ENCODE data around the gene KLHL21.
A peak's percentile ranks its signal among the peaks of the same experiment; 100 is the strongest.

DNA sequence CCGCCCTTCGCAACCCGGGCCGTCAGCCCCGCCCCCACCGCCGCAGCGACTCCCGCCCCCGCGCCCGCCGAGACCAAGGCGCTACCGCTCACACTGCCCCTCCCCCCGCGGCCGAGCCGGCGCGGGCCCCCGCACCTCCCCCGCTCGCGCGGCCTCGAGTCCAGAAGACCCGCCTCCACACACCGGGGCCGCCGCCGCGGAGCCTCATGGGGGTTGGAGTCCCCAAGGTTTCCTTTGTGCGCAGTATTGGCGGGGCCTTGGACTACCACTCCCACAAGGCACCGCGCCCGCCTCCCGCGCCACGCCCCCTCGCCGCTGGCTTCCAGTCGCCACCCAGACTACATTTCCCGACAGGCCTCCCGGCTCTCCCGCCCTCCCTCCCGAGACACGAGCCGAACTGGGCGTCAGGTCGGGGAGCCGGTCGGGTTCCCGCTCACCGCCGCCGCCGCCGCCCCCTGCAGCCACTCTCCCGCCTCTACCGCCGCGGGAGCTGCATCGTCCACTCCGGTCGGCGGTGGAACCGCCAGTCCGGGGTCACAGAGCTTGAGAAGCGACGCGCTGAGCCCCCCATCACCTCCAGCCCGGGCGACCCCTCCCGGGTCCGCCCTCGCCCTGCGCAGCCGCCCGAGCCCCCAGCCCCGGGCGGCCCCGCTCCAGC lies 10.8 kb upstream of the KLHL21 start, which contains the start of gene PHF13:
- TF ChIP-seq, protein P1, sequence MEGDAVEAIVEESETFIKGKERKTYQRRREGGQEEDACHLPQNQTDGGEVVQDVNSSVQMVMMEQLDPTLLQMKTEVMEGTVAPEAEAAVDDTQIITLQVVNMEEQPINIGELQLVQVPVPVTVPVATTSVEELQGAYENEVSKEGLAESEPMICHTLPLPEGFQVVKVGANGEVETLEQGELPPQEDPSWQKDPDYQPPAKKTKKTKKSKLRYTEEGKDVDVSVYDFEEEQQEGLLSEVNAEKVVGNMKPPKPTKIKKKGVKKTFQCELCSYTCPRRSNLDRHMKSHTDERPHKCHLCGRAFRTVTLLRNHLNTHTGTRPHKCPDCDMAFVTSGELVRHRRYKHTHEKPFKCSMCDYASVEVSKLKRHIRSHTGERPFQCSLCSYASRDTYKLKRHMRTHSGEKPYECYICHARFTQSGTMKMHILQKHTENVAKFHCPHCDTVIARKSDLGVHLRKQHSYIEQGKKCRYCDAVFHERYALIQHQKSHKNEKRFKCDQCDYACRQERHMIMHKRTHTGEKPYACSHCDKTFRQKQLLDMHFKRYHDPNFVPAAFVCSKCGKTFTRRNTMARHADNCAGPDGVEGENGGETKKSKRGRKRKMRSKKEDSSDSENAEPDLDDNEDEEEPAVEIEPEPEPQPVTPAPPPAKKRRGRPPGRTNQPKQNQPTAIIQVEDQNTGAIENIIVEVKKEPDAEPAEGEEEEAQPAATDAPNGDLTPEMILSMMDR (IDR thresholded peaks at IDR 0.05), result peak in 1 of 5 experiments; percentile 14
- peak; percentile 50 to 83 for TF ChIP-seq EP300 (IDR thresholded peaks at IDR 0.05)
- TF ChIP-seq POLR2A (IDR thresholded peaks at IDR 0.05), result peak; percentile 38 to 74
